Hepatic stellate cell (primary cell): ENCODE measurements around the gene SPRYD4.
A peak's percentile ranks its signal among the peaks of the same experiment; 100 is the strongest.

Experiments
- DNase-seq: peaks from one replicate; pipeline ENCODE4 v3.0.0; 2011; ENCODE audit warnings: low spot score

The SPRYD4 gene

DNA sequence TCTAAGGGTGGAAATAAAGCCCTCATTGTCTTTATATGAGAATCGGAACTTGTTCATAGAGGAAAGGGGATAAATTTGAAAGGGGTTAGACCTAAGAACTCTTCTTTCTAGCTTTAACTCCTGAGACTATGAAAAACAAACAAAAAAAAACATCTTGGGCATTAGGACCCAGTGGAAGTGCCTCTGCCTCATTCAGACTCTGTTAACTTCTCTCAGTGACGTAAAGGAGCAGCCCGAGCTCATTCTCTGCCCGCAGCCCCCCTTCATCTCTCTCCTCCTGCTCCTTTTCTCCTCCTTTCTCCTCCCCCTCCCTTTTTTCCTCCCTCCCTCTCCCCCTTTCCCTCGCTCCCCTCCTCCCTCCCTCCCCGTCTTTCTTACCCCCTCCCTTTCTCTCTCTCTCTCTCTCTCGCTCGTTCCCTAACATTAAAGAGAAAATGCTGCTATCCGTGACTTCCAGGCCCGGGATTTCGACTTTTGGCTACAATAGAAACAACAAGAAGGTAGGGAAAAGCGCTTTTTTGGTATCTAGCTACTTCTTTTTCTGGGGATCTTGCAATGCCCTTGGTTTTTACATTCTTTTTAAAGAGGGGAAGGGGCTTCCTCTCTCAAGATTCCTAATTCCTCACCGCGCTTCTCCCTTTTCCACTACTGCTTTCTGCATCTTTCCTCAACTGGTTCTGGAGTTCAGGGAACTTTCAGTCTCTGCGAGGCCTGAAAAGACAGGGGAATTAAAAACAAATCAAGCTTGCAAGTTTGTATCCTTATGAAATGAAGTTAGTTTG is 53.4 kb downstream of the SPRYD4 start, which contains the start of gene RBMS2:
TSS of gene RBMS2 (plus strand) at position 231 of the 782 bp plus-strand sequence. CDS start at position 435, 204 bp downstream.
- DNase-seq, result peak; percentile 69

- no peak for DNase-seq
Measured at GRCh38 chr12:56522411-56523193, 54.2 kb downstream of the SPRYD4 start.

DNA sequence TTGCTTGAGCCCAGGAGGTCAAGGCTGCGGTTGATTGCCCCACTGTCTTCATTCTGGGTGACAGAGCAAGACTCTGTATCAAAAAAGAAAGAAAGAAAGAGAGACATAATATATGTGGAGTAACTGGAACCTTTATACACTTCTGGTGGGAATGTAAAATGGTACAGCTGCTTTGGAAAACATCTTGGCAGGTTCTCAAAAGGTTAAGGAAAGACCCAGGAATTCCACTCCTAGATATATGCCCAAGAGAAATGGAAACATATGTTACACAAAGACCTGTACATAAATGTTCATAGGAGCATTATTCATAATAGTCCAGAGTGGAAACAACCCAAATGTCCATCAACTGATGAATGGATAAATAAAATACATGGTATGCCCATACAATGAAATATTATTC is 60.5 kb downstream of the SPRYD4 start:
- DNase-seq, result no peak
